GM21576 (cell line): ENCODE data around the gene PDGFD.

Source experiments
- ATAC-seq: cut with Tn5 transposase; IDR thresholded peaks from one replicate; pipeline ENCODE4 v1.9.1; 2021; ENCODE audit warnings: mild to moderate bottlenecking, moderate library complexity; ENCODE audit not compliant: unreplicated experiment

PDGFD gene

DNA sequence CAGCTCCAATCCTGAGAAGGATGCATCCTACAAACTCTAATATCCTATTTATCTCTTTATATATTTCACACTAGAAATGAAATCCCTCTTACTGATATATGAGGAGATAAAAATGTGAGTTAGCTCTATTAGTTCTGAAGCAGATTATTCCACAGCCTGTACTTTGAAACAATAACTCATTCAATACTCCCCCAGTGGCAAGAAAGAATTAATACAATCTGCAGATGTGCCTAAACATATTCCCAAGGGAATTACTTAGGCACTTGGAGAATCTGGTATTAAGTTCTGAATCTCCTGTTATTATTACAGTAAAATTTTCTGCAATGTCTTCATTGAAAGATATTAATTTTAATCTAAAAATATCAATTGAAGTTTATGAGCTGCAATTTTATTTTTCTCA is 68.2 kb downstream of the PDGFD start:
- ATAC-seq, result no peak

DNA sequence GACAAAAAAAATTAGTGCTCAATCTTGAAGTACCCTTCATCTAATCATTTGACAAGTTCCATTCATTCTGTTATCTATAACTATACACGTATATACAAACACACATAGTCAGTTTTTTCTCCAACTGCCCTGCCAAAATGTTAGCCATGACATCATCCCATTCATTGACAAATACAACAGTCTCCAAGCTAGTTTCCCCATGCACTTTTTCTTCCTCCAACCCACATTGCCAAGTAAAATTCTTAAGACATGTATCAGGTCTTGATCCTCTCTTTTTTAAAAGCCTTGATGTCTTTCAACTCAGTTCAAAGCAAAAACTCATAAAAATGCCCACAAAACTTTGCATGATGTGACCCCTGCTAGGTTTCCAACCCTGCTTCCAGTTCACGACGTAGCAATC is 69.4 kb downstream of the PDGFD start:
- ATAC-seq, result no peak

DNA sequence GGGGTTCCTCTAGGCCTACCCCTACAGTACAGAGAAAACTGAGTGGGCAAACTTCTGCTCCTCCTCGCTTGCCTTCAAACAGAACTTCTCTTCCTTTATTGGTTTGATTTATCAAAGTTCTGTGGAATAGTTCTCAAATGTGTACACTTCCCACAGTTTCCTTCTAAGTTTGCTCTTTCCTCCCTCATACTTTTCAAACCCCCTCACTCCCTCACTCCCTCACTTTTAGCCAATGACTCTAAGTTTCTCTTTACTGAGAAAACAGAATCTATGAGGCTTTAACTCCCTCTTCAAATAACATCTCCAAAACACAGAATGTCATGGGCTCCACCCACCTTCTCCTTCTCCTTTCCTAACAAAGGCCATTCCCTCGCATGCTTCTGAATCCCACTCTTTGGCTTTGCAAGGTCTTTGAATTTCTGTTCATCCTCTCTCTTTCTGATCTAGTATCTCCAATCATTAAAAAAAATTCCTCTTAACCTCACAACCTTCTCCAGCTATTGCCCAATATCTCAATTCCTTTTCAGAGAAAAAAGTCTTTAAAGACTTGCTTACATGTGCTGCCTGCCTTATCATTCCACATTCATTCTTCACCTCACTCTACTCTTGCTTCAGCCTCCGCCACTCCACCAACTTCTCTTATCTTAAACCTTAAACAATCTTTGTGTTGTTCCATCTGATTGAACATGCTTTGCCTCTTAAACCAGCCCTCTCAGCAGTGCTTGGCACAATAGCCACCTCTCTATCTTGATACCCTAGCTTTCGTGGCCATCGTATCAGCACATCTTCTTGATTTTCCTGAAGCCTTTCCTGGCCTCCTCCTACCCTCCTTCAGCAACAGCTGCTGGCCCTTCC is 70.3 kb downstream of the PDGFD start:
- ATAC-seq, result no peak

DNA sequence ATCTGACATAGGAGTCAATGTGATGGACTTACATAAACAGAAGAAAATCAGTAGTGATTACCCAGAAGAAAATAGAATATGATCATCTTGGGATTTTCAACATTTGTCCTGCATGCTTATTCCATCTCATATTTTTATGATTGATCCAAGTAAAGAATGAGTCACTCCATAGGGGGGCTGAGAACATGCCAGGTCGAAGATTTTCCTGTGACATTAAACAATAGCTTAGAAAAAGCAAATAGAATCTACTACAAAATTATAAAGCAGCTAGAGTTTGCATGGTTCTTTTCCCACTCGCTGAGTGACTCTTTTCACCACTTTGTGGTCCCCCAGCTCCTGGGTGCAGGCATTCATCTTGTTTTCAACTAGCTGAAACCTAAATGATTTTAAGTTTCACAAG is 71.2 kb downstream of the PDGFD start:
- no peak for ATAC-seq

DNA sequence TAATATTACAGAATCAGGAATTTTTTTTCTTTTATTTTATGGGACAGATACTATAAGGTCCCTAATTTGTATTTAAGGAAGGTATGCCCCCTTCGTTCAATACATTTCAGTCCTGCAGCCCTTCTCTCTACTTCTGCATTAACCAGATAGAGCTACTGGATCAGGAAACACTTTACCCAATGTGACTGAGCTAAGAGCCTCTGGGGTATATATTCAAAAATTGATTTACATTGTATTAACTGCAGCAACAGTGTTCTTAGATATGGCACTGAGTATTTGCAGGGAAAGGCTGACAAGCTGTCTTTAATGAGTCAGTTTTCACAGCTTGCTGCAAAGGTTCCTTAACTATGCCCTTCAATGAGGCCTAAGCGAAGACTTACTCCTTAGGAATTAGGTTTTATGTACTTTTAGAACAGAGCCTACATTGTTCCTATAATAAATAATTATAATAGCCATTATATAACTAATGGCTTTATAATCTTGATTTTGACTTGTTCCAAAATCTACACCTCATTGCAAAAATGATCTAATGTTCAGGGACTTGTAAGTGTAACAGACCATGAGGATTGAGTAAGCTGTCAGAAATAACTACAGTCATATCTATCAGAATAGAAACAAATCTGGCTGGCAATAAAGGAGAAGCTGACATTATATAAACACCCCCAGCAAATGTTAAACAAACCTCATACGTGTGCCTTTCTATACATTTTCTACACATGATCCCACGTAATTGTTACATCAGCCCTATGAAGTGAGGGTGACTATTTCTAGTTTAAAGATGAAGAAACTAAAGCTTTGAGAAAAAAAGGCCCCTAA is 72.5 kb downstream of the PDGFD start:
- ATAC-seq, result no peak

DNA sequence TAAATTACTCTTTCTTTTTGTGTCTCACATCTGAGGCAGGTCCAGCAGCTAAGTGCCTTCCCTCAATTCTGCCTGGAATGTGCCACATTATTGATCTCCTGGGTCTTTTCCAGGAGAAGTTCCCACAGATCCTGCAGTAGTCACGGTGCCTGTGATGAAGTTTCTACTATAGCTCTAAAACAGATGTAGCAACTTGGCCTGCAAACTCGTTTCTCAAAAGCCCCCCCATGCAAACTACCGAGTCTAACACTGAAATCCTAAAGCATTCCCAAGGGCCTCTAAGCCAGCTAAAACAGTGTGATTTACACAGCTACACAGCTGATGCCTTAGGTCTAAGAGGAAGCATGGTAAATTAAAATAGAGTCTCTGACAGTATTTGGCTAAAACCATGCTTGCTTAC is 73.2 kb downstream of the PDGFD start:
- ATAC-seq, result no peak

DNA sequence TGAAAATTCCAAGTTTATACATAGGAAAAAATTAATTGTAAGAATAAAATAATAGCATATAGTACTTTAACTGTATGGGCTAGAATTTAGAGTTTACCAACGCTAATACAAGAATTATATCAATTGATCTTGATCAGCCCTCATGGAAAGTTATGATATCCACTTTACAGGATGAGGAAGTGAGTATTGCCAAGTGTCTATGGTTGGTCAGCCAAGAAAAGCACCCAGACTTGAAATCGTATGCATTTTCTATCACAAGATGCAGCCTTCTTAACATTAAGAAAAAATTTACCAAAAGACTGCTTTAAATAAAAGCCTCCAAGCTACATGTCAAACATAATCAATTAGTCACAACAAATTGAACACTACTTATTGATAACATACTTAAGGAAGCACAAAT is 74.5 kb downstream of the PDGFD start:
- no peak for ATAC-seq

DNA sequence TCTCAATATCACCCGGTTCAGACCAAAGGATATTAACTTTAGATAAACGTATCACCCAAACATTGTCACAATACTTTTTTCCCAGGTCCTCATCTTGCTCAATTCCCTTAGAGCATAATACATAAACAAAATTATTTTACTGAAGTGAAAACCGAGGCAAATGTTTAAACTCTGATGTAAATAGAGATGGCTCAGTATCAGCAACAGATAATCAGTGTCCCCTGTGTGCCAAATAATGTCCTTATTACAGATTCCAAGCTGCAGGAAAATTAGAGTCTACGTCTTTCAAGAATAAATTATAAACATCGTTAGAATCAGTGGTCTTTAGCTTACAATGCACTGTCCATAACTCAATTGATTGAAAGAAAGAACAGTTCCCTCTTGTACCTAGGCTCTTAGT is 77.3 kb downstream of the PDGFD start:
- ATAC-seq, result no peak

DNA sequence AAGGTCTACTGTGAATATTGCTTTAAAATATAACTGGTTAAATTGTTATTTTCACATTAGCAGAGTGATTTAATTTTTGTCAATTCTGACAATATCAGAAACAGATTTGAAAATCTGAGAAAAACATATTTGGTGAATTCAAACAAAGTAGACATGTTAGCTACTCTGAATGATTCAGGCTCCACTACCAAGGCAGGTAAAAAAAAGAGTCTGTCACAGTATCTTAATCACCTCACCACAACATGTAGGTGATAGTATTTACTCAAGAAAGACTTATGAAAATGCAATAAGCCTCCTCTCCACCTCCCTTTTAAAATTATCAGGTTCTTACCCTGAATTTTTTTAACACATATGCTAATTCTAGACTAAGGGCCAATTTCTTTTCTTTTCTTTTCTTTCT is 85.0 kb downstream of the PDGFD start:
- no peak for ATAC-seq

DNA sequence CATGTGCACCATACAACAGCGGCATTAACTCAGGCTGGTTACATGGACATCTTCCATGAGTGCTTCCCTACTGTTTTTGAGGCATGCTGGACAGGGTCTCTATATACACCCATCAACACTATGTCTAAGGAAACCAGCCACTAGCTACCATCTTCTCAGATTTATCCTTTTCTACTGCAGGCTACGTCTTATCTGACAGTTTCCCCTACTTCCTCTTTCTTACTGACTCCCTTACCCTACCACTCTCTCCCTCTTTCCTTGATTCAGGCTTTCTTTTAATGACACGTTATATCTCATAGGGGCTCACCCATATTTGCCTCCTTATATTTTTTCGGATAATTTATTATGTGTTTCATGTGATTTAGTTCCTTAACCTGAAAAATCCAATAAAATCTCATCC is 85.7 kb downstream of the PDGFD start:
- no peak for ATAC-seq

DNA sequence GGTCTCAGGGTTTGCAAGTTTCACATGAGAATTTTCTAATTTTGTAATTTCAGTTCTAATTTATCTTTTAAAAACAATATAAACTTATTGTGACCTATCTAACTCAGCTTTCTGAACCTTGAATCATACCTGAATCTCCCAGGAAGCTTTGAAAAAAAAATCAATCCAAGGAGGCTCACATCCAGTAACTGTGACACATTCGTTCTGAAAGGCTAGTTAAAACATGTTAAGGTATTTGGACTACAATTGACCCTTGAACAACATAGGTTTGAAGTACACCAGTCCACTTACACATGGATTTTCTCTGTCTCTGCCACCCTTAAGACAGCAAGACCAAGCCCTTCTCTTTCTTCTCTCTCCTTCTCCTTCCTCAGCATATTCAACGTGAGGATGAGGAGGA is 87.5 kb downstream of the PDGFD start:
- no peak for ATAC-seq

DNA sequence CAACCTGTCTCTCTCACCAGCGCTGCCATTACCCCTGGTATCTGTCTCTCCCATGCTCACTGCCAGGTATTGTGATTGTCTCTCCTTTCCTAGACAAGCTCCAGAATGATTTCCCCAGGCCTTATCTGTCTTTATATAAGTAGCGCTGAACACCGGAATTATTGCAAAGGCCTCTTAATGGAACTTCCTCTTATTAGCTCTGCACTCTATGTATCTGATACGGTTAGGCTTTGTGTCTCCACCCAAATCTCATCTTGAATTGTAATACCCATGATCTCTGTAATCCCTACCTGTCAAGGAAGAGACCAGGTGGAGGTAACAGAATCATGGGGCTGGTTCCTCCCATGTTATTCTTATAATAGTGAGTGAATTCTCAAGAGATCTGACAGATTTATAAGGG is 88.2 kb downstream of the PDGFD start:
- no peak for ATAC-seq

DNA sequence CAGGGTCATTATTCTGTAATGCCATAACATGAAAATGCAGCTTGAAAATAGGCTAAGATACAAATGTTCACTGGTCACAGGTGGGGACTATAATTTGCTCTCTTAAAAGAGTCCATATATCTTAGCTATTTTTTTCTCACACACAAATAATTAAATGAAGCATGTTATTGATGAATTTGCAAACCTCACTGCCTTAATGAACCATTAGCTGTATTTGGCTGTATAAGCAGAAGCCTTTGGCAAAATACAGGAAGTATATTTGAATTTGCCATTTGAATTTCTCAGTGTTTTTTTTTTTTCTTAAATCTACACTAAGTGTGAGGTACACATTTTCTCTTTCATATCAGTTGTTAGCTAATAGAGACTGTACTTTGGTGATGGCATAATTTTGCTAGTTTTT is 88.9 kb downstream of the PDGFD start:
- ATAC-seq, result no peak

DNA sequence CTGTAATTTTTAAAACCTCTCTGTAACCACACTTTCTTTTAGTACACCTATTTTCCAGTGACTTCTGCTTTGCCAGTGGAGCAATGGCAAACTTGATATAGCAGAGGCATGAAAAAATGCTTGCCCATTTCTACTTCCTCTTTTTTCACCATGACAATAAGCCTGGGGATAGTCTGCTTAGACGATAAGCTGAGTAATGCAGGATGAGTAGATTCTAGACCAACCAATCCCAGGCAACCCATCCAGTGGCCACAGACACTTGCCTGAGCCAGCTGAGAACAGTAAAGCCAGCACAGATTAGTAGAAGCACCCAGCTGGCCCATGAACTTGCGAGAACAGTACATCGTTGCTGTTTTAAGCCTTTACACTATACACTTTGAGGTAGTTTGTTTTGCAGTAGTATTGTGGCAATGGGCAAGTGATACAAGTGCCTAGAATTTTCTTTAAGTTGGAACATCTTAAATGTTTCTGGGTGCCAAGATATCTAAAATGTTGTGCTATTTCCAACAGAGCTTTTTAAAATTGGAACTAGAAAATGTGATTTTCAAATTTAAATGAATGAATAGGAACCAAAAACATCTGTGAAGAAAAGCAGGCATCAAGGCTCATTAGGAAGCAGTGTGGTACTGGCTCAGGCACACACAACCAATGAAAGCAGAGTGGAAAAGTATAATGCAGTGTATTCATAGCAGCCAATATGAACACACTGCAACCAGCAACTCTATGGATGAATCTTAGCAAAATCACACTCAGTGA is 89.8 kb downstream of the PDGFD start:
- ATAC-seq, result peak; percentile 90

DNA sequence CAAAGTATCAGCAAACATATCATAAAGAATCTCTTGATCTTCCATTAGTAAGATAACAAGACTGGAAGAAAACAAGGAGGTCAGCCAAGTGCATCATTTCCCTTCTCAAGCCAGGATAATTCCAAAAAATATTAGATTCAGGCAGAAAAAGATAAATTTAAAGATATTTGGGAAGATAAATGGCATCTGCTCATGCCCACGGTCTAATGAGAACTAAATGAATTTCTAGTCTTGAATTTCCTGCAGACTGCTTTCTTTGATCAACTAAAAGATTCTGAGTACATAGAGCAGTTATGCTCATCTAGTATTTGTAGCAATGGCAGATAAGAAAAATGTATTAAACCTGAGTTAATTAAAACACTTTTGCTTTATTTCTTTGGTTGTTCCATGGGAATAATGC is 96.4 kb downstream of the PDGFD start:
- ATAC-seq, result no peak

DNA sequence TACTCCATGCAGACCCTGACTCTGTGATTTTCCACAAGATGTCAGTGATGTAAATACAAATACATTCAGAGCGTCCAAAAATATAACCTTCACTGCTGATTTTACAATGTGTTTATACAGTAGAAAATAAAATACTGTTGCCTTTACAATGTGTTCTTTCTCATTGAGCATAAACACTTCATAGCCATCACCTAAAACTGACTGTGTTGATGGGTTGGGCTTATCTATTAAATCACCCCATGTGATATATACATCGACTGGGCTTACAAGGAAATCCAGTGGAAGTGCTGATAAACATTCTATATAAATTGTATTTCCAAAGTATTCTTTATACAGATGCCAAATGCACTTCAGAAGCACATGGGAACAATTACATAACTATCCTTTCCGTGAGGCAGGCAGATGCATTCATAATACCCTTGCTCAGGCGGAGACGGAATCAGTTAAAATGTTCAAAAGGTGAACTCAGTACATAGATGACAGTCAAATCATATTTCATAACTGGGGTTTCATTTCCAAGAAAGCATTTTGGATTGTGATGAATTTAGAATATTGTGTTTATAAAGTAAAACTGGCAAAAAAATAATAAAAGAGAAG is 99.8 kb downstream of the PDGFD start:
- ATAC-seq, result no peak

DNA sequence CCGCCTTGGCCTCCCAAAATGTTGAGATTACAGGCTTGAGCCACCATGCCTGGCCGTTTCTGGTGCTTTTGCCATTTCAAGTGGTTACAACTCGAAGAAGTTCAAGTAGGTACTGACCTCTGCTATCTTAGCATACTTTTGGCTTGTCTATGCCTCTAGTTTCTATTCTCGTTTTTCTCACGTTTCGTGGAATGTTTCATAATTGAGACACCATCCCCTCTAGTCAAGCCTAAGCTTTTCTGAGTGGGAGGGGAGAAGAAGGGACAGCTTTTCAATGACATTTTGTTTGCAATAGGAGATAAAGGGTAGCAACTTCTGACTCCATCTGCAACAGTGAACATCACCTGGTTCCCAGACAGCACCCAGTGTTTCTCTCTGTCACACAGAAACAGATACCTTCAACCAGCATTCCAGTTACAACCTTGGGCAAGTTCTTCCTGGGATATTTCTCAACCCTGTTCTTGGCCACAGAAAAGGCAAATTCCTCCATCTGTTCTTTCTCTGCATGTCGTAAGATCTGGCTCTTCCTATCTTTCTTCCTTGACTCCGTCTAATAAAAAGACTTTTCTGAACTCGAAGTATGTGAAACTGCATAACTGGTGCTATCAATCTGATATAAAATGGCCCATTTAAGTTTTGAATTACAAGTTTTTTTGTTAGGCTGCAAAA is 102.0 kb downstream of the PDGFD start:
- no peak for ATAC-seq

DNA sequence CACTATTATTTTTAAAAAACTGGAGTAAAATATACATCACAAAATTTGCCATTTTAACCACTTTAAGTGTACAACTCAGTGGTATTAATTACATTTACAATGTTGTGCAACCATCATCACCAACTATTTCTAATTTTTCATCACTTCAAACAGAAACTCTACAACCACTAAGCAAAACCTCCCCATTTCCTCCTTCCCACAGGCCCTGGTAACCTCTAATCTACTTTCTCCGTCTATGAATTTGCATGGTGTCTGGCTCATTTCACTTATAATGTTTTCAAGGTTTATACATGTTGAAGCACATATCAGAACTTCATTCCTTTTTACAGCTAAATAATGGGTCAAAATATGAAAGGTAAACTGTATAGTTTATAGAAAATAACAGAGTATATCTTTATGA is 103.1 kb downstream of the PDGFD start:
- ATAC-seq, result peak; percentile 59

DNA sequence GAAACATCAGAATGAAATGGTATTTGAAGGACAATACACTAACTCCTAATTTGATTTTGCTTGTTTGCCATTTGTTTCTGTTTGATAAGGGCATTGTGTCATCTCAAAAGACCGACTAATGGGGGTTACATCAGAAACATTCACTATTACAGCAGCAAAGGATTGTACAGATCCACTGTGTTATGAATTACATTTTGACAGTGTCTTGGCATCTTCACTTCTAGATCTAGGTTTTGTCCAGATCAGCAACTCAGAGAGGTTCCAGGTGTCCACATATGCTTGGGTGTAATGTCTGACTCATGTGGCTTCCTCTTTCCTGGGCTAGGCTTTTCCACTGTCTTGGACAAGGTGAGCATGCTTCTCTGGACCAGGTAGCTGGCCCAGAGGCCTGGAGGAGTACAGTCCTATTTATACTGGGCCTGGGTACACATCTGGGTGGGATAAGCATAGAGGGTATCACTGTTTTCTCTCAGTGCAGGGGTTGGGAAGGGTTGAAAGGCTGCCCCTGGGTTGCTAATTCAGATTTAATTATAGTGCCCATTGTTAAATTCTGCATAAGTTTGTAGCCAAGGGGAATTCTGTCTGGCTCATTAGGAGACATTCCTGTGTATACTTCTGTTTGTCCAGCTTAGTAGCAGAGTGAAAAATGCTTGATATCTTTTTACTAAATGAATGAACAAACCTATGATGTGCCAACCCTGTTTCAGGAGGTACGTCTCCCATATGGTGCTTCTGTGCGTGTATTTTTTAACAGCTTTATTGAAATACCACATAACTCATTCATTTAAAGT is 103.7 kb downstream of the PDGFD start:
- ATAC-seq, result no peak

DNA sequence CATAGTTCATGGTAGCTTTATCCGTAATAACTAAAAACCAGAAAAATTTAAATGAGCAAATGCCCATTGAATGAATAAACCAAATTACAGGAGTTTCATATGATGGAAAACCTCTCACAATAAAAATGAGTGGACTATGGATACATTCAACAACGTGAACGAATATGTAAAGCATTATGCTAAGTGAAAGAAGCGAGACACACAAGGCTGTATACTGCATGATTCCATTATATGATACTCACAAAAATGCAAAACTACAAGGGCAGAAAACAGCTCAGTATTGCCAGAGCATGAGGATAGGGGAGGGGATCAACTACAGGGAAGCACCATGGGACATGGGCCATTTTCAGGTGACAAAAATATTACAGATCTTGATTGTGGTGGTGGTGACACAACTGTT is 105.3 kb downstream of the PDGFD start:
- no peak for ATAC-seq
